Measurements from ENCODE around the gene PALD1.

DNA sequence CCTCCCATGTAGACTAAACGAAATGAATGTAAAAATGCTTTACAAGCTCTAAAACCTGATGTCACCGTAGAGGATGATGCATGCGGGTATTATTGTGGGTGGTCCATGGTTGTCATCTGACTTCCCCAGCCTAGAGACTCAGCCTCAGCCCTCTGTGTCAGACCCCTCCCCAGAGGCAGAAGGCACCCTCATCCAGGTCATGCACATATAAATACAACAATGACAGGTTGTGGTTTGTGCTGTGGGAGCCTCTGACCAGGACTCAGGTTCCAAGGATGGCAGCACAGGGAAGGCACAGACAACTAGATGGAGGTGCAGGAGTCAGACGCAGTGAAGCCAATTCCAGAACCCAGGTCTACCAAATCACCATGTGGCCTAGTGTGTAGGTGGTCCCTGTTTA, 33.8 kb upstream of the PALD1 start:
- TF ChIP-seq, protein P1, sequence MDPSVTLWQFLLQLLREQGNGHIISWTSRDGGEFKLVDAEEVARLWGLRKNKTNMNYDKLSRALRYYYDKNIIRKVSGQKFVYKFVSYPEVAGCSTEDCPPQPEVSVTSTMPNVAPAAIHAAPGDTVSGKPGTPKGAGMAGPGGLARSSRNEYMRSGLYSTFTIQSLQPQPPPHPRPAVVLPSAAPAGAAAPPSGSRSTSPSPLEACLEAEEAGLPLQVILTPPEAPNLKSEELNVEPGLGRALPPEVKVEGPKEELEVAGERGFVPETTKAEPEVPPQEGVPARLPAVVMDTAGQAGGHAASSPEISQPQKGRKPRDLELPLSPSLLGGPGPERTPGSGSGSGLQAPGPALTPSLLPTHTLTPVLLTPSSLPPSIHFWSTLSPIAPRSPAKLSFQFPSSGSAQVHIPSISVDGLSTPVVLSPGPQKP (IDR thresholded peaks at IDR 0.05; ENCODE audit: low read depth, low read length): no peak
- TF ChIP-seq ZC3H11A (IDR thresholded peaks at IDR 0.05): no peak
- no peak for TF ChIP-seq RFX5 (IDR thresholded peaks at IDR 0.05)
- TF ChIP-seq, protein P2, sequence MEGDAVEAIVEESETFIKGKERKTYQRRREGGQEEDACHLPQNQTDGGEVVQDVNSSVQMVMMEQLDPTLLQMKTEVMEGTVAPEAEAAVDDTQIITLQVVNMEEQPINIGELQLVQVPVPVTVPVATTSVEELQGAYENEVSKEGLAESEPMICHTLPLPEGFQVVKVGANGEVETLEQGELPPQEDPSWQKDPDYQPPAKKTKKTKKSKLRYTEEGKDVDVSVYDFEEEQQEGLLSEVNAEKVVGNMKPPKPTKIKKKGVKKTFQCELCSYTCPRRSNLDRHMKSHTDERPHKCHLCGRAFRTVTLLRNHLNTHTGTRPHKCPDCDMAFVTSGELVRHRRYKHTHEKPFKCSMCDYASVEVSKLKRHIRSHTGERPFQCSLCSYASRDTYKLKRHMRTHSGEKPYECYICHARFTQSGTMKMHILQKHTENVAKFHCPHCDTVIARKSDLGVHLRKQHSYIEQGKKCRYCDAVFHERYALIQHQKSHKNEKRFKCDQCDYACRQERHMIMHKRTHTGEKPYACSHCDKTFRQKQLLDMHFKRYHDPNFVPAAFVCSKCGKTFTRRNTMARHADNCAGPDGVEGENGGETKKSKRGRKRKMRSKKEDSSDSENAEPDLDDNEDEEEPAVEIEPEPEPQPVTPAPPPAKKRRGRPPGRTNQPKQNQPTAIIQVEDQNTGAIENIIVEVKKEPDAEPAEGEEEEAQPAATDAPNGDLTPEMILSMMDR (IDR thresholded peaks at IDR 0.05): no peak
- no peak for TF ChIP-seq POLR2A (IDR thresholded peaks at IDR 0.05; ENCODE audit: low read length)
- TF ChIP-seq, protein P3, sequence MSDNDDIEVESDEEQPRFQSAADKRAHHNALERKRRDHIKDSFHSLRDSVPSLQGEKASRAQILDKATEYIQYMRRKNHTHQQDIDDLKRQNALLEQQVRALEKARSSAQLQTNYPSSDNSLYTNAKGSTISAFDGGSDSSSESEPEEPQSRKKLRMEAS (IDR thresholded peaks at IDR 0.05): no peak
- no peak for TF ChIP-seq RNF2 (IDR thresholded peaks at IDR 0.05; ENCODE audit: borderline replicate concordance, low read depth)
- TF ChIP-seq POLR2AphosphoS2 (conservative IDR thresholded peaks at IDR 0.05; ENCODE audit: low read length): no peak

Measured in A549 (cell line).